Heart left ventricle (tissue), 16 donors: ENCODE data around the gene ZSWIM8. TPM values are rescaled to one million over a fixed set of nuclear protein-coding genes. Genes with fewer than 3 reads are reported as not detected.

ENCODE experiments used
- ATAC-seq, 4 donors: fragments of 200-7000 bp; cut with Tn5 transposase; one replicate each; pipeline ENCODE4 v1.9.1; 2020 to 2022; ENCODE audit warnings: moderate library complexity in 4 of 4, mild to moderate bottlenecking in 3 of 4, moderate number of reproducible peaks in 1 of 4
- DNase-seq, 5 donors: peaks; one replicate each; pipeline ENCODE4 v3.0.0-alpha.2; 2020
- H3K27ac ChIP-seq, 12 donors: fragments of 200-600 bp; sonication (generic) in 4 of 12; one replicate each; pipeline versions ENCODE4 v1.5.0 to v1.8.0; 2016 to 2022; ENCODE audit warnings: mild to moderate bottlenecking in 2 of 12
- H3K27me3 ChIP-seq, 9 donors: fragments of 200-600 bp; sonication (generic) in 2 of 9; one replicate each; pipeline versions ENCODE4 v1.5.1 to v1.8.0; 2016 to 2022; ENCODE audit warnings: mild to moderate bottlenecking in 3 of 9
- H3K36me3 ChIP-seq, 9 donors: fragments of 200-600 bp; sonication (generic) in 2 of 9; one replicate each; pipeline versions ENCODE4 v1.5.0 to v1.8.0; 2018 to 2022; ENCODE audit warnings: mild to moderate bottlenecking in 2 of 9
- H3K4me1 ChIP-seq, 12 donors: fragments of 200-600 bp; sonication (generic) in 4 of 12; one replicate each; pipeline versions ENCODE4 v1.5.0 to v1.8.0; 2016 to 2022; ENCODE audit warnings: mild to moderate bottlenecking in 3 of 12
- H3K4me3 ChIP-seq, 12 donors: fragments of 200-600 bp; sonication (generic) in 4 of 12; one replicate each; pipeline versions ENCODE4 v1.5.0 to v1.8.0; 2017 to 2022; ENCODE audit warnings: mild to moderate bottlenecking in 9 of 12, moderate library complexity in 4 of 12
- H3K9me3 ChIP-seq, 12 donors: fragments of 200-600 bp; sonication (generic) in 4 of 12; one replicate each; pipeline versions ENCODE4 v1.5.0 to v1.8.0; 2016 to 2022; ENCODE audit warnings: mild to moderate bottlenecking in 1 of 12
- CTCF ChIP-seq, 12 donors: fragments of 200-600 bp; sonication (generic) in 4 of 12; IDR thresholded peaks; one replicate each; pipeline versions ENCODE4 v1.5.0 to v1.8.0; 2018 to 2022; ENCODE audit warnings: antibody characterized with exemption in 12 of 12, mild to moderate bottlenecking in 5 of 12
- POLR2A ChIP-seq, 2 donors: fragments of 450-650 bp; IDR thresholded peaks; one replicate each; pipeline ENCODE4 v1.6.1; 2017; ENCODE audit warnings: antibody characterized with exemption in 2 of 2, mild to moderate bottlenecking in 2 of 2, moderate library complexity in 2 of 2
- WGBS, 4 donors: extraction: QIAGEN DNeasy Blood & Tissue Kit in 2 of 4; methylation state at CpG; one replicate each; pipeline versions ENCODE4 v1.1.5 to v1.1.7; 2013 to 2018; 5-methylcytosine and 5-hydroxymethylcytosine counted together
- intact Hi-C, 10 donors: fragments of 100-400 bp; cut with DNase I; formaldehyde crosslinking; loops; one replicate each; pipeline versions ENCODE4 v1.11.1 to v1.14.2; 2022
- polyA plus RNA-seq, 2 donors: library from polyadenylated mRNA; stranded (reverse); fragments of 200-250 nt; gene quantifications; one replicate each; pipeline ENCODE4 v1.2.3, GENCODE V29; 2013
- total RNA-seq, 9 donors: library from RNA; depleted of rRNA in 2 of 9; stranded (reverse); fragments of >200 nt in 2 of 9; fragmentation: NEBNext Ultra II Directional in 3 of 9; extraction: Animal tissue kit (Norgen Biotek cat#: 25700) in 3 of 9; gene quantifications; one replicate each; pipeline versions ENCODE4 v1.1.0 to v1.2.4, GENCODE V29; 2016 to 2023
- donor health status: ischemic (EF 13 %, LVEDD 7.1; RV severe dilation, severe dysfunction).
- donor health status: healthy with polysubstance abuse.
- donor health status: DM: no; HTN: yes; CAD: no.
- donor health status: DM: no; HTN: no; CAD: no.
- donor health status: ischemic (EF 25% LVEDD 6.9; RV normal size, moderate dysfunction).
- donor health status: ischemic (EF 25% LVEDD 5.7; RV mildly dilated, moderate dysfunction).
- donor health status: healthy.
- donor health status: DM: yes; HTN: yes; CAD: no.
- donor health status: ischemic (EF 35%, LVEDD 5.7; RV mildly dilated, moderate dysfunction).
- donor health status: nonischemic (EF 11% LVEDD 7.7; RV severe dilation, severe dysfunction).
- donor health status: DM: yes; HTN: yes; CAD: no.
- donor health status: PGD.
- donor health status: ischemic (EF 29% LVEDD 5.4; RV normal size, mild dysfunction).
- donor health status: nonischemic (EF 23%, LVEDD 6.1; RV moderate dilation, normal function).

Gene ZSWIM8
- total and polyA plus RNA-seq, 11 donors, result 37.6 to 69.7 (median 58.0) TPM

GRCh38 chr10:73841526-73842285, 56.3 kb downstream of the ZSWIM8 start:
- Histone ChIP-seq H3K9me3 (no peaks in the 10 kb centered on the region), H3K27me3 (no peaks in the 10 kb centered on the region), H3K4me1 (no peaks in the 10 kb centered on the region), H3K27ac (no peak overlapping the region), H3K4me3 (no peak overlapping the region), H3K36me3 (peaks cover 0 to 89% (median 69%) of the 10 kb centered on the region in 9 donors)
- TF ChIP-seq POLR2A (IDR thresholded peaks at IDR 0.05), result no peak
- intact Hi-C loops, result loop anchor here in 1 of 10 donors (10.0 kb wide), 1 partner anchor 243 kb away; no protein-coding TSS in a partner anchor
- ATAC-seq, result no peak
- 82 to 89% (median 88%) methylated on average over 9 of the region's 9 CpGs for WGBS, 4 donors
- no peak for DNase-seq

GRCh38 chr10:73842349-73842748, 56.9 kb downstream of the ZSWIM8 start:
- no peak for DNase-seq
- intact Hi-C loops, result loop anchor here in 1 of 10 donors (10.0 kb wide), 1 partner anchor 242 kb away; no protein-coding TSS in a partner anchor
- H3K4me1 ChIP-seq, result no peaks in the 10 kb centered on the region
- no peaks in the 10 kb centered on the region for H3K27me3 ChIP-seq
- H3K36me3 ChIP-seq, result peaks cover 0 to 89% (median 69%) of the 10 kb centered on the region in 9 donors
- H3K4me3 ChIP-seq, result no peak overlapping the region
- H3K9me3 ChIP-seq, result no peaks in the 10 kb centered on the region
- TF ChIP-seq CTCF (IDR thresholded peaks at IDR 0.05) (no peak), POLR2A (IDR thresholded peaks at IDR 0.05) (no peak)
- H3K27ac ChIP-seq, result no peak overlapping the region
- no peak for ATAC-seq
- WGBS, 4 donors, result 90 to 94% (median 92%) methylated on average over 9 to 11 of the region's 11 CpGs

DNA sequence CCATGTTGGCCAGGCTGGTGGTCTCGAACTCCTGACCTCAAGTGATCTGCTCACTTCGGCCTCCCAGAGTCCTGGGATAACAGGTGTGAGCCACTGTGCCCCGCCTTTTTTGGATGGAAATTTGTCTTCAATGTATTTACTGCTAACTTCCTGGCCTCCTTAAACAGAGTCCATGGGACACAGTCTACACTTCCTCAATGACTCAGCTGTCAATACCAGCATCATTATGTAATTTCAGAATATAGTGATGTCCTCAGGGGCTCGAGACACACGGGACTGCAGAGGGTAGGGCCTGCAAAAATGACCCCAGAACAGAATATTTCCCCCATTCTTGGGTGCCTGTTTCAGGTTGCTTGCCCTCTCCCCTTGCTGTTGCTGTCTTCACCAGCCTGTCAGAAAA, 57.9 kb downstream of the ZSWIM8 start:
- 84 to 90% (median 86%) methylated on average over 5 of the region's 5 CpGs for whole genome bisulfite sequencing, 4 donors
- TF ChIP-seq POLR2A (IDR thresholded peaks at IDR 0.05) (no peak), CTCF (IDR thresholded peaks at IDR 0.05) (no peak)
- Histone ChIP-seq H3K27me3 (no peaks in the 10 kb centered on the region), H3K9me3 (no peaks in the 10 kb centered on the region), H3K4me3 (no peak overlapping the region), H3K27ac (no peak overlapping the region), H3K4me1 (peaks cover 0 to 5% (median under 1%) of the 10 kb centered on the region in 12 donors), H3K36me3 (peaks cover 0 to 89% (median 71%) of the 10 kb centered on the region in 9 donors)
- ATAC-seq (peak in 1 of 4 donors; percentile 37), DNase-seq (no peak)
- intact Hi-C loops, result loop anchor here in 1 of 10 donors (10.0 kb wide), 1 partner anchor 242 kb away; no protein-coding TSS in a partner anchor

GRCh38 chr10:73847031-73847430, 61.6 kb downstream of the ZSWIM8 start:
- DNase-seq (no peak), ATAC-seq (no peak)
- peaks cover 0 to 74% (median 49%) of the 10 kb centered on the region in 9 donors for H3K36me3 ChIP-seq
- intact Hi-C loops, result loop anchor here in 1 of 10 donors (10.0 kb wide), 1 partner anchor 238 kb away; no protein-coding TSS in a partner anchor
- H3K4me1 ChIP-seq, result peaks cover 0 to 29% (median 14%) of the 10 kb centered on the region in 12 donors
- 94 to 99% (median 97%) methylated on average over 7 of the region's 7 CpGs for WGBS, 4 donors
- TF ChIP-seq POLR2A (IDR thresholded peaks at IDR 0.05) (no peak), CTCF (IDR thresholded peaks at IDR 0.05) (no peak)
- H3K9me3 ChIP-seq, result no peaks in the 10 kb centered on the region
- H3K4me3 ChIP-seq, result no peak overlapping the region
- no peaks in the 10 kb centered on the region for H3K27me3 ChIP-seq
- H3K27ac ChIP-seq, result no peak overlapping the region
